CD4-positive, alpha-beta T cell treated with Interleukin-4 for 4 hours (primary cell): ENCODE measurements around the gene COL6A1.
"Not testable (repeated sequence)": the region's sequence is repeated elsewhere in the genome, so short reads cannot be mapped to it uniquely, and the experiment has no call there.

Experiments
- DNase-seq: peaks from one replicate; pipeline ENCODE4 v3.0.0-alpha.2; 2020

The COL6A1 gene

DNA sequence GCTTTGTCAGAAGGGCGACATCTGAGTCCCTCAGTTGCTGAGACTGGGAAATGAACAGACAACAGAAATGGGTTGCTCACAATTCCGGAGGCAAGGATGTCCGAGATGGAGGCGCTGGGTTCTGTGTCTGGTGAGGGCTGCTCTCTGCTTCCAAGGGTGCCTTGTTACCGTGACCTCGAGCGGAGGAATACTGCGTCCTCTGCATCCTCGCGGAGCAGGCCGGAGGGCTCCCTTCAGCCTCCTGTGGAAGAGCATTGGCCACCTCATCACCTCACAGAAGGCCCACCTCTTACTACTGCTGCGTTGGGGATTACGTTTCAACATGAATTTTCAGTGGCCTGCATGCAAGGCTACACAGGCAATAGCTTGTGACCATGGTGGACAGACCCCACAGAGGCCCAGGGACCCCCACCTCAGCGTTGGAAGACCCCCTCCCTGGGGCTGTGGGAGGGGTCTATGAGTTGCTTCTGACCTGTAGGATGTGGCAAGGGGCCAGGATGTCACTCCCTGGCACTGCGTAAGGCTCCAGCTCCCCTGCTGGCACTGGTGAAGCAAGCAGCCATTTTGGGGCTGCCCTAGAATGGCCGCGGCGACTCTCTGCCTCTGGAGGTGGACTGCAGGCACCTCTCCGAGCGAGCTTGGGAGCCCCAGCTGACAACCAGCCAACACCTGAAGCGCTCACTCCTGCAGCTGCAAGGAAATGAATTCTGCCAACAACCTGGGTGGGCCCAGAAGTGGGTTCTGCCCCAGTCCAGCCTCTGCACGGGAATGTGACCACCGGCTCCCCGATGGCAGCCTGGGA is 36.3 kb upstream of the COL6A1 start:
- no peak for DNase-seq

DNA sequence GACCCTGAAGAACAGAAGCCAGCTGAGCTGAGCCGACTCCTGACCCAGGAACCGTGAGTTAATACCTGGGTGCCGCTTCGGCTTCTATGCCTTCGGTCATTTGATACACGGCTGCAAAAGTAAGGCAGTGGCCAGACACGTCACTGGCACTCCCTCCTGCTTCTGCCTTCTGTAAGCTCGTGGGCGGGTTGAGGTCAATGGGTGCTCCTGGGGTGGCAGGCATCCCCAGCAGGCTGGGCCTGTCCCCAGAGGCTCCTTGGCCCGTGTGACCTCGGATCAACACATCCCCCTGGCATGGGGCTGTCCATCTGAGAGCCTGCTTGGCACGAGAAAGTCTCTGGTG is 35.7 kb upstream of the COL6A1 start:
- DNase-seq, result no peak

GRCh38 chr21:45947296-45947695 is 34.3 kb upstream of the COL6A1 start:
- no peak for DNase-seq

DNA sequence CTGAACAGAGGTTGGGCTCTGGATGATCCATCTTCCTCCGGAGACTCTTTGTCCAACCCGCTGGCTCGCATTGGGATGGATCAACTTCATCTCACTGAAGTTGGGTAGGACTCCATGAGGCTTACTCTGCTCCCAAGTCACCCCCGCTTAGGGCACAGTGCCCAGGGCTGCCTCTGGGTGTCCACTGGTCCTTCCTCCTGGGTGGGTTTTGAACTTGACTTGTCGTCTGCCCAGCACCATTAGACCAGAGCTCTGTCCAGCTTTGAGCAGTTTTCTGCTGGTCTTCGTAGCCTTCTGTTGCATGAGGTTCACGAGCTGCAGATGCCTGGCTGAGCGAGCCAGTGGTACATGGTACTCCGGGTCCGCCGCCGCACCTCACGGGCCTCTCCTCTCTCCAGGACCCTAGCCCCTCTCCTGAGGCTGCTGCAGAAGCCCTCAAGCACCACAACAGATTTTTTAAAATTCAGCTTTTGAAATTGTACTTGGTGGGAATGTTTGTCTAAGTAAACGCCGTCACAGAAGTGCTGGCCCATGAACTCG is 33.8 kb upstream of the COL6A1 start:
- no peak for DNase-seq

DNA sequence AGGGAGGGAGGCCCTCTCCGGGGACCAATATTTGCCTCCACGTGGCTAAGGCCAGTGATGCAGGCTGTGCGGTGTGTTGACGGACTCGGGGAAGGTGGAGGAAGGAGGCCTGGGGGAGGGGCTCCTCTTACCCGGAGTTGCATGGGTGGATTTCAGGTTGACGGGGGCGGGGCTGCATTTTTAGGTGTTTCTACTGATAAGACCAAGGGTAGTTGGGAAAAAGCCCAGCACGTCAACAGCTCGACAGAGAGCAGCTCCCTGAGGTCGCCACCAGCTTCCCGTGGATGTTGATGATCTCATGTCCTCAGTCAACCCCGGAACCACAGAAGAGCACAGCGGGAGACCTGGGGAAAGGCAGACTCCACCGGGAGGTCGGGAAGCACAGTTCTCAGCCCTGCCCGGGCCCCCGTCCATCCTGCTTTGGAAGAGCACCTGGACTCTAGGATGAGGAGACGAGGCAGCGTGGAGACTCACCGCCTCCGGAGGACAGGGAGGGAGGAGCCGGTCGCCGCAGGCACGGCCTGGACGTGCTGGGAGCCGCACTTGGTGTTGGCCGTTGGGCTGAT is 32.9 kb upstream of the COL6A1 start:
- no peak for DNase-seq

DNA sequence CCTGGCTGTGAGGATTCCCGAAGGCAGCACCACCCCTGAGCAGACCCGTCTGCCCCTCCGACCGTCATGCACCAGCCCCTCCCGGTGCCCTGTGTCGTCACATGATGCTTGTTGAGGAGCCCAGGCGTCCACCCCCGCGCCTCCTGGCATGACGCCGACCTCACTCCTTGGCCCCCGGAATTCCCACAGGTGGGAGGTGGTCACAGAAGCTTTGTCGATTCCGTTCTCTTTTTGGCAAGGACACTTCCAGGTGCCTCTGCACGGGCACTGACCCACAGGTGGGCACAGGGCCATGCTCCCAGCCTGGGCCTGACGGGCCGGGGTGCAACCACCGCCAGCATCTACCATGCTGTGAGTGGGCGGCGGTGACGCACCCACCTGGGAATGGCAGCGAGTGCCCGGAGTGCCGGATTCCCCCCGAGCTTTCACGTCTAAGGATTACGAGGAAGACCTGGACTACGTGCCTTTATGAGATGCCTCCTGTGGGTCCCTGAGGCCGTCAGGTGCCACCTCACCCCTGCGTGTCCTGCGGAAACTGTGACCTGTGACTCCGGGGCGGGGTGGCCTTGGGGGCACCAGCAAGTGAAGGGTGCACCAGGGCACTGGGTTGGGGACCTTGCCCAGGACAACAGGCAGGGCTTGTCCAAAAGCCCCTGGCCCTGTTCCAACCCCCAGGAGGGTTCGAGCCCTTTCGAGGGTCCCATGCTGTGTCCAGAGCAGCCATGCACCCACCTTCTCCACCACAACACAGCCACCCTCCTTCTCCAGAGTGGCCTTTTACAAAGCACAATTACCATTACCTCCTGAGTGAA is 31.4 kb upstream of the COL6A1 start:
- no peak for DNase-seq

DNA sequence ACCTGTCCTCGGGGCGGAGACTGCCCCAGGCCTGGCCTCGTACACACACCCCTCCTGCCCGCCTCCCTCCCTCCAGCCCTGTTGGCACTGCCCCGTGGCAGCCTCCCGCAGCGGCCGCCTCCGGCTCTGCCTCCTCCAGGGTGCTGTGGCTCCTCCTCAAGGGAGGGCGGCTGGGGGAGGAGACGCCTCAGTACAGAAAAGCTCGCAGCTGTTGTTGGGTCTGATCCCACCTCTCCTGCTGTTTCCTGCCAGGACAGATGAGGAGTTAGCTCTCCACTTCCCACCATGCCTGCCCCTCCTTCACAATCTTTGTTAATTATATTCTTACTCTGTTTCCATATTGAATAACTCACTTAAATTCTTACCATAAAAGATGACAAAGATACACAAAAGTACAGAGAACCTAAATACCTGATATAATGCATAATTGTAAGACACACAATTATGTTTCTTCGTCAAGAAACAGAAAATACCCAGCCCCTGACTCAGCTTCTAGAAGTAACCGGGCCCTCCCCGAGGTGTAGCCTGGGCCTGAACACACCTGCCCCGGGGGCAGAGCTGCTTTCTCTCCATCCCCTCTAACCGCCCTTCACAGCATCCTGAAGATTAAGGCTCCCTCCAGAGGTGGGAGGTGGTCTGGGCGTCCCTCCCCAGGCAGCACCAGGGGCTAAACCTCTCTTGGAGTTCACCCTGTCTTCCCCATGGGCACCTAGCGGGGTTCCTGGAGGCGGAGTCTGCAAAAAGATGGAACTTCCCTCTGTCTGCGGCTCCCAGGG is 30.6 kb upstream of the COL6A1 start:
- DNase-seq, result no peak

GRCh38 chr21:45951676-45952075 is 29.9 kb upstream of the COL6A1 start:
- no peak for DNase-seq

DNA sequence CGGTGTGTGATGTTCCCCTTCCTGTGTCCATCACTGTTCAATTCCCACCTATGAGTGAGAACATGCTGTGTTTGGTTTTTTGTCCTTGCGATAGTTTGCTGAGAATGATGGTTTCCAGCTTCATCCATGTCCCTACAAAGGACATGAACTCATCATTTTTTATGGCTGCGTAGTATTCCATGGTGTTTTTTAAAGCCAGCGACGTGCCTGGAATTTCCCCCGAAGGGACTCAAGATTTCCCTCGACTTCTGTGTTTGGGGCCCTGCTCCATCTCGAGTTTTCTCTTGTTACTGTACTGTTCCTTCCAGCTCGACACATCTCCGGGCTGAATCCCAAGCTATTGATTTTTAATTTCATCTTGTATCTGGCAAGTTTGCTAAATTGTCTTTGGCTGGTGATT is 29.0 kb upstream of the COL6A1 start:
- not testable (repeated sequence) for DNase-seq

DNA sequence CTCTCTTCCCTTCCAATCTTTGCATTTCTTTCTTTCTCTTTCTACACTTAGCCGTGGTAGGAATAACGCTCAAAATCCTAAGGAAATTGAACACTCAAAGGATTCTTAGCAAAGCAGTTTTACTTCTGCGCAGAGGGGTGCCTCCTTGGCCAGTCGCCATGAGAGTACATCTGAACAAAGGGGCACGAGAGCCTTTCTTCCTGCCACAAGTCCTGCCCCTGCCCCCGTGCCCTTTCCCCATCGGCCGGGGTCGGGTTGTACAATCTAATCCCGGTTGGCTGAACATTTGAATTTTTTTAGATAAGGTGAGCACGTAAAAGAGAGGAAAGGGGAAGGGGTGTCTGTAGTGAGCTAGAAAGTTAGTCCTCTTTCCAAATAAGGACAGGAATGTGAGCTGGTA is 28.6 kb upstream of the COL6A1 start:
- DNase-seq, result no peak

DNA sequence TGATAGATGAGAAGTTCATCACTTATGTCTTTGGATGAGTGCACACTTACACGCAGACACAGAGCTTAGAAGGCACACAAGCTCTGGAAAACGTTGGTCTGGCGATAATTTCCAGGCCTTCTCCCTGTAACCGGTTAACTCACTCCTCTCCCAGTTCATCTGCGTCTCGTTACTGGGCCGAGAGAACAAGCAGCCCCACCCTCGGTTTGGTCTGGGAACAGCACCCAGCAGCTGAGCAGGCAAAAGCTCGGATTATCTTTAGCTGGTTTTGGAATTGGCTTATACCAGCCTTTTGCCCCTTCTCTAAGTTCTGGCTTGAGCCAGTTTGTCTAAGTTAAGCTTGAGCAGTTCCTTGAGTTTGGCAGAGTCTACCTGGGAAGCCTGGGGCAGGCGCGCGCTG is 27.3 kb upstream of the COL6A1 start:
- DNase-seq, result no peak

DNA sequence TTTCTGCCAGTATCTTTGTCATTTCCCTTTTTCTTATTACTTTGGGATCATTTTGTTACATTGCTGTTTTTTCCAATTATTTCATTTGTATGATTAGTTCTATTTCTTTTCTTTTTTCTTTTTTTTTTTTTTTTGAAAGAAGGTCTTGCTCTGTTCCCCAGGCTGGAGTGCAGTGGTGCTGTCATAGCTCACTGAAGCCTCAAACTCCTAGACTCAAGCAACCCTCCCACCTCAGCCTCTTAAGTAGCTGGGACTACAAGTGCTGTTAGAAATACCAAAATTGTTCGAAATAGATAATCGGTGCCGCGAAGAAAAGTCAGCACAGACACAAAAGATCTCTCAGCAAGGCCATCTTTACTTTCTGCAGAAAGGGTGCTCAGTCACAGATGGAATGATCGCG is 26.6 kb upstream of the COL6A1 start:
- no peak for DNase-seq

- no peak for DNase-seq
These were observed 24.0 kb upstream of the COL6A1 start for GRCh38 chr21:45957551-45957950.

GRCh38 chr21:45957981-45958600 is 23.5 kb upstream of the COL6A1 start:
- DNase-seq, result no peak

DNA sequence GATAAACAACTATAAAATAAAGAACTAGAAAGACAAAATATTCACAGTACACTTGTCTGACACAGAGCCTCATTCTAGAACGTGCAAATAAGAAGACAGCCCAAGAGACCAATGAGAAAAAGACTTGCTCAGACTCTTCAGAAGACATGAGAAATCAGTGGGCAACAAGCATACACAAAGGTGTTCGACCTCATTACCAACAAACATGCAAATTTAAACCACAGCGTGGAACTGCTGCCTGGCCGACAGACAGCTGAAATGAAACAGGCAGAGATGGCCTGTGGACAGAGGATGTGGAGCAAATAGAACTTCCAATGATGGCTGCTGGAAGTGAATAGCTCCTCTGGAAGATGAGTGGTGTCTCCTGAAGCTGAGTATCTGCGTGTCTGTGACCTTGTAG is 22.4 kb upstream of the COL6A1 start:
- no peak for DNase-seq

DNA sequence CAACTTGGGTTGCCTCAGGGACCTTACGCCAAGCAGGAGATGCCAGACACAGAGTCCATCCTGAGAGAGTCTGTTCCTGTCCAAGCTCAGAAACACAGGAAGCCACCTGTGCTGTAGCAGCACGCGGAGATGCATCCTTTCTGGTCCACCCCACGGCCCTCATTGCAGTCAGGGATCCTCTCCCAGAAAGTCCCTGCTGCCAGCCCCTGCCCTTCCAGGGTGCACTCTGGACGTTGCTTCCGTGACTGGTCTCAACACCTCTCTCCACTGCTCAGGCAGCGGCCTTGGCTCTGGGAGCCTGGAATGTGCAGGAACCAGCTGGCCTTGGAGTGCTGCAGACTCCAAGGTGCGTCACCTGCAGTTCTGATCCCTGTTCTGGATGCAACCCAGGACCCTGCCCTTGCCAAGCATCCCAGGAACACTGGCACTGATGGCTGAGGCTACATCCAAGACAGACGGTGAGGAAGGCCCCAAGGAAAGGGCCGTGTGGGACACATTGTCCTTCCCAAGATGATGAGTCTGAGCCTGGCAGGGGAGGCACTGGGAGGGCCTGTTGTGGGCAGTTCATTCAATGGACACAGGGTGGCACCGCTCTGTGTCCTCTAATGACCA is 21.7 kb upstream of the COL6A1 start:
- no peak for DNase-seq

GRCh38 chr21:45961408-45961807 is 20.2 kb upstream of the COL6A1 start:
- not testable (repeated sequence) for DNase-seq

DNA sequence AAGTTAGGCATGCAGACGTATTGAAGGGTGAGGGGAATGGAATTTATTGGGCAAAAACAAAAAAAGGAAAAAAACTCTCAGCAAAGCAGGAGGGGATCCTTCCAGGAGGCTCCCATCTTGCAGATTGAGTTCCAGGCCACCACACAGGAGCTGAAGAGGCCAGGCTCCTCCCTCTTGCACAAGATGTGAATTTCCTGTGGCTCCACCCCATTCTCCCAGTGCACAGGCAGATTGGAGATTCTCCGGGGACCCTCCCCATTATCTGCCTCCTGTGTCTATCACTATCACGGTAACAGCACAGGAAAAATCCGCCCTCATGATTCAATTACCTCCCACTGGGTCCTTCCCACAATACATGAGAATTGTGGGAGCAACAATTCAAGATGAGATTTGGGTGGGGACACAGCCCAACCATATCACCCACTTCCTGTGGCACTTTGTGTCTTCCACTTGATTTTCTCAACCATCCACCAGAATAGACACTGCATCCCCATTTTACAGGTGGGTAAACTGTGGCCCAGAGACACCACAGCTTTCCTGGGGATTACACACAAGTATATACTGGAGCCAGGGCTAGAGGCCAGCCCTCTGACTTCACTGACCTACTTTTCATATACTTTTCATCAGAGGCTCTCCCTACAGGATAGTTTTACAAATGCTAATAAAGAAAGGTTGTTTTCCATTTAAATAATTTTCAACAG is 18.9 kb upstream of the COL6A1 start:
- no peak for DNase-seq

DNA sequence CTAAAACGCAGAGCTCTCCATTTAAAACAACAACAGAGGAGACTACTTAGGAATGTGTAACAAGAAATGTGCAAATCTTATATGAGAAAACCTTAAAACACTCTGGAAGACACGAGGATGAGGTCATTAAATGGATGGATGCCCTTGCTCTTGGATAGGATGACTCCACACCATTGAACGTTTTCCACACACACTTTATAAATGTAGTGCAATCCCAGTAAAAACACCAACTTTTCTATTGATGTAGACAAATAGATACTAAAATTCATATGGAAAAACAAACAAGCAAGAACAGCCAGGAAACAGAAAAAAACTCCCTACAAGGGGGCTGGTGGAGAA is 18.4 kb upstream of the COL6A1 start:
- DNase-seq, result no peak

DNA sequence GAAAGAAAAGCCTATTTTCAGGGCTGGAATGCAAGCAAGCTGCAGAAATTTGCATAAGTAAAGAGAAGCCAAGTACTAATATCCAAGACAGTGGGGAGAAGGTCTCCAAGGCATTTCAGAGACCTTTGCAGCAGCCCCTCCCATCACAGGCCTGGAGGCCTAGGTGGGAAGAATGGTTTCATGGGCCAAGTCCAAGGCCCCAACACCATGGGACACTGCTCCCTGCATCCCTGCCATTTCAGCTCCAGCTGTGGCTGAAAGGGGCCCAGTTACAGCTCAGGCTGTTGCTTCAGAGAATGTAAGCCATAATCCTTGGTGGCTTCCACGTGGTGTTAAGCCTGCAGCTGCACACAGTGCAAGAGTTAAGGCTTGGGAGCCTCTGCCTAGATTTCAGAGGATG is 16.9 kb upstream of the COL6A1 start:
- DNase-seq, result no peak

DNA sequence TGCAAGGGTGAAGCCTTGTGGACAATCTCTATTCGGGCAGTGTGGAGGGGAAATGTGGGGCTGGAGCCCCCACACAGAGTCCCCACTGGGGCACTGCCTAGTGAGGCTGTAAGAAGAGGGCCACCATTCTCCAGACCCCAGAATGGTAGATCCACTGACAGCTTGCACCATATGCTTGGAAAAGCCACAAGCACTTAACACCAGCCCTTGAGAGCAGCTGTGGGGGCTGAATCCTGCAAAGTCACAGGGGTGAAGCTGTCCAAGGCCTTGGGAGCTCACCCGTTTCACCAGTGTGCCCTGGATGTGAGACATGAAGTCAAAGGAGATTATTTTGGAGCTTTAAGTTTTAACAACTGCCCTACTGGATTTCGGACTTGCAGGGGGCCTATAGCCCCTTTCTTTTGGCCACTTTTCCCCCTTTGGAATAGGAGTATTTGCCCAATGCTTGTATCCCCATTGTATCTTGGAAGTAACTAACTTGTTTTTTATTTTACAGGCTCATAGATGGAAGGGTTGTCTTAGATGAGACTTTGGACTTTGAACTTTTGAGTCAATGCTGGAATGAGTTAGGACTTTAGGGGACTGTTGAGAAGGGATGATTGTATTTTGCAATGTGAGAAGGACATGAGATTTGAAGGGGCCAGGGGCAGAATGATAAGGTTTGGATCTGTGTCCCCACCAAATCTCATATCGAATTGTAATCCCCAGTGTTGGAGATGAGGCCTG is 16.3 kb upstream of the COL6A1 start:
- no peak for DNase-seq
